GM21360 (cell line): Measurements from ENCODE around the gene INSYN2B.
A peak's percentile ranks its signal among the peaks of the same experiment; 100 is the strongest.
"Not testable (repeated sequence)": the region's sequence is repeated elsewhere in the genome, so short reads cannot be mapped to it uniquely, and the experiment has no call there.

Experiments used
- ATAC-seq: cut with Tn5 transposase; IDR thresholded peaks from one replicate; pipeline ENCODE4 v1.9.1; 2021; ENCODE audit warnings: mild to moderate bottlenecking, moderate library complexity; ENCODE audit not compliant: unreplicated experiment

INSYN2B gene

DNA sequence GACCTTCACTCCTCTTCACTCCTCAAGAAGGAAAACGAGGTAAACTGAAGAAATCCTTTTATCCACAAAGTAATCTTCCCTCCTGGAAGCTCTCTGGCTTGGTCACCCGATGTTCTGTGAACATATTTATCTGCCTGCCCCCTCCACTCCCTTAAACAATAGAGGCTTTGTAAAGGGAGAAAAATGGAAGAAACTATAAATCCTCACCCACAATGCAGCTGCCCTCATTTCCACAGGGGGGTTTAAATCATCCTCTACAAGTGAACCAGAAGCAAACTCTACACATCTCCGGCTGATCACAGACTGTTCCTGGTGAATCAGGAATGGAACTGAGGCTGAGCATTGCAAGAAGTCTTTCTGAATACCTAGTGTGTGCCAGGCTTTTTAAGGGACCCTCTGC lies 7.2 kb downstream of the INSYN2B start:
- no peak for ATAC-seq

DNA sequence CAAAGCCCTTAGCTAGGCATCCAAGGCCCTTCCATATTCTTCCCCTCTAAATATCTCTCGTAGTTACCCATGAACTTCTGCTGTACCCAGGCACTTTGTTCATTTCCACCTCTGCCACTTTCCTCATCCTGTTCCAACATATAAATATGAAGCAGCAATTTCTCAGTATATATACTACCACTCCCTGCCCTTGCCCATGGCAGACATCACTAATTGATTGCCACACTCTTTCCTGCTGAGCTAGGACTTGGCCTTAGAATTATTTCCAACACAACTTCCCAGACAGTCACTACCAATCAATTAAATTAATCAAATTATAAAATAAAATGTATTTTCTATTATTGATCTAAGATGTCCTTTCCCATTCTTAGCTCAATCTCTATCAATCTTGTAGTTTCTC lies 8.5 kb downstream of the INSYN2B start:
- no peak for ATAC-seq

DNA sequence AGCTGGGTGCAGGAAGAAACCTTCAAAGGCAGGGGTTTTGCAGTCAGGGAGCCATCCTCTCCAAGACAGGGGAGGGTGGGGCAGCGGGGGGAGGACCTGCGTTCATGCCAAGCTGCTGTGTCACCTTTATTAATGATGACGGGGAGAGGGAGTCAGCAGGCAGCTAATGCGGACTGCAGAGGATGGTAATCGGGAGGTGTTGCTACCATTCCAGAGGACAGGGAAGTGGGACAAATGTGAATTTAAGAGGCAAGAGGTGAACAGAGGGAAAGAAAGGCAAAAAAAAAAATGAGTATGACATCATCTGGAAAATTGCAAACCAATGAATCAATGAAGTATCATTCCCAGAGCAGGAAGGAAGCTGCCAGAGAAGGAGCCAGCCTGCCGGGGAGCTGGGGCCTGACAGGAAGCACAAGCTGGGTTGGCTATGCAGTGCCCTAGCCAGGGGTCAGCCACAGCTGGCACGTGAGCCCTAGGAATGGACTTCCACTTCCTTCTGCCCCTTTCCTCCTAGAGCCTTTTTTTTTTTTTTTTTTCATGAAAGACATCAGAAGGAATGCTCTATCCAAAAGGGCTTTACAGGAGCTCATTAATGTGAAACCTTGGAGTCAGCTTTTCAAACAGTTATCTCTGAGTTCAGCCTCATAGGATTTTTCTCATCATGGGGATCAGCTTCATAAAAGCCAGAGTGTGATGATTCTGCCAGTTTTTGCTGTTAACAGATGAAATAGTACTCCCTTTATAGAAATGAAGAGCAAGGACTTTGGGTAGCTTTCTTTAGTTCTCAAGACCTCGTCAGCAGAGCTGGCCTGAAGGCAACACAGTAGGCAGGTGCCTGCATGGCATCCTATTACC lies 9.2 kb downstream of the INSYN2B start:
- ATAC-seq, result no peak

GRCh38 chr5:169970339-169970738 lies 10.0 kb downstream of the INSYN2B start:
- no peak for ATAC-seq

DNA sequence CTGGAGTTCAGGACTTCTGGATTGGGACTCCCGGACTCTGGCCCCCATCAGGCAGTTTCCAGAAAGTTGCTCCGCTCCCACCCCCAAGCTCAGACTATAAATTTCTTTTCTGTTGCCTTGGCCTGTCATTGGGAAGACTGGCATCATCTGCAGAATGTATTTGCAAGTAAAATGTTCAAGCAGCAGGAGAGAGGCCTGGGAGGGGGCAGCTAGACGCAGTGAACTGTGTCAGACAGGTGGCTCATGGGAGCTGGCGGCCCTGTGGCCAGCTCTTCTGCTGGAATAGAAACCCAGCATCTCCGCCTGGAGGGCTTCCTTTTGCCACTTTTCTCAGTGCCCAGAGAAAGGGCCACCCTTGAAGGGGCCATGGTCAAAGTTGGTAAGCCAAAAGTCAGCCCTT lies 16.0 kb downstream of the INSYN2B start:
- peak; percentile 40 for ATAC-seq

DNA sequence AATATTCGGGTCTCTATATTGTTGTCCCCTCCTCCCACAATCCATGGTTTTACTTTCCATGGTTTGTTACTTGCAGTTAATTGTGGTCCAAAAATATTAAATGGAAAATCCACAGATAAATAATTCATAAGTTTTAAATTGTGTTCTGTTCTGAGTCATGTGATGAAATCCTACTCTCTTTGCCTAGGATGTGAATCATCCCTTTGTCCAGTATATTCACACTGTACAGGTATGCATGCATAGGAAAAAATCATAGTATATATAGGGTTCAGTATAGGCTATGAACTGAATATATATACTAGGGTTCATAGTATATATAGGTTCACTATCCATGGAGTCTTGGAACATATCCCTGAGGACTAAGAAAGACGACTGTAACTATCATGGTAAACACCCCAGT lies 19.6 kb downstream of the INSYN2B start:
- no peak for ATAC-seq

DNA sequence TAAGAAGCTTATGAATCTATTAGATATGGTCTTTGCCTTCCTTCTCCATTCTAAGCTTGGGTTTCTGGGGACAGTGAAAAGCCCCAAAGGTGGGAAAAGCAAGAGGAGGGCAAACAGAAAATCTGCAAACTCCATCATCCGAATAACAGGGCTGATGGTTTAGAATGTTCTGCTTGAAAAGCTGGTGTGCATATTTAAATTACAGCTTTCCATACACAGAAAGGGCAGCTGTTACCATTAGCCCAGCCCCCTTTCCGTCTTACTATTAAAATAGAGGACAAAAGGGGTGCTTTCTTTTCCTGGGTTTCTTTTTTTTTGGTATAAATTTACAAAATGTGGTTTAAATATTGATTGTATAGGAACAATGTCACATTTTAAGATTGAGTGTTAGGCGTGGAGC lies 22.0 kb downstream of the INSYN2B start:
- ATAC-seq, result no peak

DNA sequence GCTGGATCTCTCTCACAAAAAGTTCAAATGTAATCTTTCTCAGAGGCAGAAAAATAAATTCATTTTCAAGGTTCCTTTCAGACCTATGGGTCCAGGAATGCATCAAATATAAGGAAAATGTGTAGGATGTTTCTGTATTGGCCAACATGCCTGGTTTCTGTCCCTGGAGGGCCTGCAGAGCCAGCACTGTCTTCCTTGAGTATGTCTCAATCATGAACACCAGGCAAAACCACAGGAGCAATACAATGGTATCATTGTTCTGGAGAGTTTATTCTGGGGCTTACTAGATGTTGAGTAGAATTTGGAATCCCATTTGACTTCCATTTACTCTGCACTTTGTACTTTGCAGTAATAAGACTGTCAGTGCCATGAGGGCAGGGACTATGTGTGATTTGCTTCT lies 23.5 kb downstream of the INSYN2B start:
- no peak for ATAC-seq

GRCh38 chr5:169956126-169956525 lies 24.2 kb downstream of the INSYN2B start:
- ATAC-seq, result no peak

GRCh38 chr5:169954786-169955185 lies 25.5 kb downstream of the INSYN2B start:
- no peak for ATAC-seq

- not testable (repeated sequence) for ATAC-seq
Observed at GRCh38 chr5:169953196-169953595, 27.1 kb downstream of the INSYN2B start.

DNA sequence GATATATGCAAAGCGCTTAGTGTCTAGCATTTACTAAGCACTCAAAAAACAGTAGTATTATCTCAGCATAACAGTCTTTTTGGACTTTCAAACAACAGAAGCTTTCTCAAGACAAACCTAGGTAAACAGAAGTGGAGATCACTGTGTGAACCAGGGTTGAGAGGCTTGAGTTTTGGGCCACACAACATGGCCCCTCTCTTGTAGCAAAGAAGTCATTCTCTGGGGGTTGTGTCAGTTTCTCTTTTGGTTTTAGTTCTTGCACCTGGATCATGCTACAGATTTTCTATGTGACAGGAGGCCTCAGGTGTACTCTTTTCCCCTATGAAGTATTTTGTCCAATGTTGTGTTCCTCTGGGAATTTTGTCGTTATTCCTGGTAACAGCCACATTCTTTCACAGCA lies 30.0 kb downstream of the INSYN2B start:
- no peak for ATAC-seq

- no peak for ATAC-seq
Observed at GRCh38 chr5:169946743-169947295, 33.5 kb downstream of the INSYN2B start.

GRCh38 chr5:169945831-169946261 lies 34.4 kb downstream of the INSYN2B start:
- ATAC-seq, result no peak

DNA sequence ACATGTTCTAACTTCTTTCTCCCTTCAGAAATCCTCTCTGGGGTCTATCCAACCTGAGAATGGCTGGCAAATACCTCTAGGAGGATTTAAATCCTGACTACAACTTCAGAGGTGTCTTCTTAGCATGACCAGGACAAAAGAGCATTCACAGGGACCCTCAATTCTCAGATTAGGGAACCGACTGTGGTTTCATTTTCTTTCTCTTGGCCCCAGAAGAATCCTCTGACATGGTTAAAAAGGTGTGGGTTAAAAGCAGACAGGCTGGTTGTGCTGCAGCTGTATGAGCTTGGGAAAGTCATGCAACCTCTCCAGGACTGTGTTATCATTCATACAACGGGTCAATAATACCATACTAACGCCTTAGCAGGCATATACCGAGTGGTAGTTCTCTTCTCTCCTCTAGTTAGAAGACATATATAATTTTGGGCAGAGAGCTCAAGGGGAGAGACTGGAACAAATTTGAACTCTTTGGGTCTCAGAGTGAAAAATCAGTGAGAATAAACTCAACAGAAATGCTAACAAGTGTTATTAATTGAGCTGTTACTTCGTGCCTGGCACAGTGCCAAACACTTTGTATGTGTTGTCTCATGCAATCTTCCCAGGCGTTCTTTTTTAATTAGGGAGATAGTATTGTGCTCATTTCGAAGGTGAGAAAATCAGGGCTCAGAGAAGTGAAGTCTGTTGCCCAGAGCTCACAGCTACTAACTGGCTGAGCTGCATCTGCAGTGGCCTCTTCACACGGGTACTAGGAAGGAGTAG lies 35.2 kb downstream of the INSYN2B start:
- ATAC-seq, result no peak

DNA sequence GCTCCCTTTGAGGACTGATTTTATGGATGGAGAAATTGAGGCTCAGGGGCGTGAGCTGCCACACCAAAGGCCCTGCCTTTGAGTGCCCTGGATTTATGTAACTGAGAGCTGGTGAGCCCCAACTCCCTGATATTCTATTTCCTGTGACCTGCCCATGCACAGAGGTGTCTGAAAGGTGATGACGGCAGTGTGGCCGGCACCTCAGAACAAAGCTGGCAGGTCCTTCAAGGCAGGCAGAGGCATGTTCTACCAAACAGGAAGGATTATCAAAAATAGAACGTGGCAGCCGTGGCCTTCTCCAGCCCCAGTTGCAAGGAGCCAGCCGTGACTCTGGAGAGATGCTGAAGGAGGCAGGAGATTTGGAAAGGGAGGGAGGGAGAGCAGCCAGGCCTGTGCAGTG lies 36.2 kb downstream of the INSYN2B start:
- no peak for ATAC-seq

DNA sequence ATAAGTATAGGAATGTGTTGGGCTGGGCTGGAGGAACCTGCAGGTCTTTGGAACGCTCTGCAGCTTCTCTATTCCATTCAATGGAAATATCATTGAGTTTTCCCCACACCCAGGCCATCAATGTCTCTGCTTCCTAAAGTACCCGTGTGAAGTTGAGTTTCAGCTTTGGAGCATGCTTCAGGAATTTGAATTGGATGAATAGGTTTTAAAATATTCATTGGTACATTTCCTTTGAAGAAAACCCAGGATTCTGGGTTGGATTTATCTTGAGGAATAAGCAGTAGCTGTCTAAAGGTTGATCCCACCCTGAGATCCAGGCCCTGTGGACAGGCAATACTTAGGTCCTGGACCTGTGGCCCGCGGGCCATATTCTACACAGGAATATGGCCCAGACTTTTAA lies 37.3 kb downstream of the INSYN2B start:
- ATAC-seq, result no peak

- no peak for ATAC-seq
Observed at GRCh38 chr5:169942181-169942580, 38.1 kb downstream of the INSYN2B start.

DNA sequence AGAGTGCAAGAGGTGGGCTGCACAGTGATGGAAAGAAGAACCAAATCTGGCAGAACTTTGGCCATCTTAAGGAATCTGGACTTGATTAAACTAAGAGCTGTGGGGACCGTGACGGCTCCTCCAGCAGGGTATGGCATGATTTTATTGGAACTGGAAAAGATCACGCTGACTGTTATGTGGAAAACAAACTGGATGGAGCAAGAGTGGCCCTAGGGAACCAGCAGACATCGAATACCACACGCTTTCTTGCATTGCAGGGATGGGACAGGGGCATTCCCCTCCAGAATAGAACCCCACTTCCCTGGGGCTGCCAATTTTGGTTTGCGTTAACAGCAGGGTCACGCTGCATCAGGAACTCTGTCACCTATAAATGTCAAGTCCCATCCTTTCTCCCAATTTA lies 38.8 kb downstream of the INSYN2B start:
- no peak for ATAC-seq

DNA sequence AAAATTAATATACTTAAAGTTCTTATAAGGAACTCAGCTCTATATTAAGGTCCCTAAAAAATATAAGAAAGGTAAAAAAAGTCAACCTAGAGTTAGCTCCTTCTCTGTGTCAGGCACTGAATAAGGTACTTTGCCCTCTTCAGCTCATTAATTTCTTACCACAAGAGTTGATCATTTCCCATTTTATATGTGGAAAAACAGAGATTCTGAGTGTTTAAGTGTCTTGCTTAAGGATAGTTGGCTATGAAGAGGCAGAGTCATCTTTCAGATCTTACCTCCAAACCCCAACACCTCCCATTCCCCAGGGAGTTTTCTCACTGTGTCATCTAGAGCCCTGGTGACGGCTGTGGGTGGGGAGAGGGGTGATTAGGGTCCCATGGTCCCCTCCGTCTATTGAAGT lies 40.6 kb downstream of the INSYN2B start:
- ATAC-seq, result no peak

- no peak for ATAC-seq
Observed at GRCh38 chr5:169938439-169938838, 41.9 kb downstream of the INSYN2B start.

DNA sequence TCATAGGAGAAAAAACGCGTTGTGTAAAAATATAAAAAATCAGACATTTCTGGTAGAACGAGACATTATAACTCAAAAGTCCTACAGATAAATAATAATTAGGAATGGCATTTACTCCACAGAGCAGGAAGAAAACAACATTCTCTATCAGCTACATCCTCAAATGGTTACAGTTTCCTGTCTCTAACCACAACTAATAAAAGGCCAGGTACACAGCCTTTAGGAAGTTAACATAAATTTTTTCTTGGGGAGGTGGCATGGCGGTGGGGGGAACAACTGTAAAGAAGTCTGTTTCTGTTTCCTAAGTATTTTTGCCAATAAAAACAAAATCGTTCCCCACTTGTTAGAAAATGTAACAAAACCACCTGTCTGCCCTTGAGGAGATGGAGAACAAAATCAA lies 44.5 kb downstream of the INSYN2B start:
- no peak for ATAC-seq
